Measurements from ENCODE around the gene MDFIC2. TPM values are rescaled to one million over a fixed set of nuclear protein-coding genes. Genes with fewer than 3 reads are reported as not detected.
"Not testable (repeated sequence)": the region's sequence is repeated elsewhere in the genome, so short reads cannot be mapped to it uniquely, and the experiment has no call there.

The MDFIC2 gene
- total RNA-seq: not detected

DNA sequence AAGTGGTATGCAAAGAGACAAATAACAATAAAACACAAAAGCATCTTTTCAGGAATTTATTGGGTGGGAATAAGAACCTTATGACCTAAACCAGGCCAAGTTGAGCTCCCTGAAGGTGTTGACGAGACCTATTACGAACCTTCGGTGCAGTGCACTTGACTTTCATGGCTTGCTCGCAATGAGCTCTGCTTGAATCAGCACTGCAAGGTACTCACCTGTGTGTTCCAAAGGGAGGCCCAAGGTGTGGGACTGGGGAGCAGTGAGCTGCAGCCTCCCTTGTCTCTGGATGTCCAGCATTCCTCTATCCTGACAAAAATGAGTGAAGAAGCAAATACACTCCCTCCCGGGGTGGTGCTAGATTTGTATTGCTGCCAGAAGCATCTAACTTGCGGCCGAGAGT is at the start of gene MDFIC2:
TSS of gene MDFIC2 (minus strand) at position 303 of the 400 bp plus-strand sequence. CDS start 665 bp downstream, outside the sequence.
- no peak for ATAC-seq

DNA sequence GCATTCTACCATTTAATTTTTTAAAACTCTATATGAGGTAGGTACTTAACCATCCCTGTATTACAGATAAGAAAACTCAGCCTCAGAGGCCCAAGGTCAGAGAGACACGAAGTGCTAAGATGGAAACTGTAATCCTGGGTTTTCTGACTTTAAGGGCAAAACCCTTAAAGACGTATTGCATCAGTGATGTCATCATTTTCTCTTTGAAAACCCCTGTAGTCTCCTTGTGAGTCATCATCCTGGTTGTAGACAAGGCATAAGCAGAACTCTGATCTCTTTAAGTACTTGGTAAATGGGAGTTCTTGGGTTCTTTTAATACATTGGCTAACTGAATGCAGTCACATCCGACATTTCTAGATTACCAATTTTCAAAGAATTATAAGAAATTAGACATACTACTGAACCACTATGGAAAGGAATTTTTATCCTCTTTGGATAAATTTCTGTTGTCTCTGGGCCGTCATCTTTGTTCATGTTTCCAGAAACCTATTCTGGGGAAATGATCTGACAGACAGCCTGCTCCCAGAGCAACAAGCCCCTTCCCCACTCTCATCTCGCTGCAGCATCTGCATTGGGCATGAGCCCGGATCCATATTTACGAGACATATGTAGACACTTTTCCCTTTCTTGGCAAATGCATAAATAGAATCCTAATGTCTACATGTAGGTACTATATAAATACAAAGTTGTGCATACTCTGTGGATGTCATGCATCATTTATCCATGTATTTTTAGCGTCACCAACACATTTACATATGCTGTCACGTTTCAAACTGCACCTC is 48.7 kb upstream of the MDFIC2 start:
- ATAC-seq: no peak

DNA sequence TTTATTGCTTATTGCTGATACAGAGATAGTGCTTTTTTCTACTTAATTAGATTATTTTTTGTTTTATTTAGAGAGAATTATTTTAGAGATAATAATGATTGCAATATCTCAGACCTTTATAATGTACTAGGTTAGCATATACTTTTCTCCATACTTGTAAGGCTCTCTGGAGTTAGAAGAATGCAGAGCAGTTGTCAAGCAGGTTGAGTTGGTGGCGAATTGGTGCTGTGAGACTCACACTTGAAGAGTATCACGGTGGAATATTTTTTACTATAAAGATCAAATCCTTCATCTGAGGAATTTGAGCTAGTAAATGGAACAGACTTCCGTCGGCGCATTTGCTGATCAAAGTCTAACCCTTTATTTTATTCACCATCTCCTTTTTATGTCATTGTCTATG is 47.3 kb upstream of the MDFIC2 start:
- ATAC-seq: no peak

DNA sequence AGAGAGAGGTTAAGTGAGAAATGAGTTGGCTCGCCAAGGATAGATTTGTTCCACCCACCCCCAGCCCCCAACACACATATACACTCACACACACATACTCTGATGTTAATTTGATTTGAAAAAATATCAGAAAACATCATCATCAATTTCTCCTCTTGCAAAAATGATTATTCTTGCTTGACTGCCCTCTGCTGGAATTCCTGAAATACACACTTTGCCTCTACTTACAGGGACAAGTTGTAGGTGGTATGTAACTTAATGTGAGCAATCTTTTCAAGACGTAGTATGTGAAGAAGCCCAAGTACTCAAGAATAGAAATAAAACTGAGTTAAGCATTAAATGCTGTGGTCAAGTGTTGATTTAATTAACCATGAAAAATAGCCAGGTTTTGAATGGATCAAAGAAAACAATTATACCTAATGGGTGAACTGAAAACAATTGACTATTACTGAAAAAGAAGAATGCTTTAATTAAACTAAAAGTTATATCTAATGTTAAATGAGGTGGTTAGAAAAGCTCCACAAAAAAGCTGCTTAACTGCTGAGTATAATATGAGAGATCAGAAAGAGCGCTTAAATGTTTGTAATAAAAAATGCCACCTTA is 46.6 kb upstream of the MDFIC2 start:
- ATAC-seq: no peak

DNA sequence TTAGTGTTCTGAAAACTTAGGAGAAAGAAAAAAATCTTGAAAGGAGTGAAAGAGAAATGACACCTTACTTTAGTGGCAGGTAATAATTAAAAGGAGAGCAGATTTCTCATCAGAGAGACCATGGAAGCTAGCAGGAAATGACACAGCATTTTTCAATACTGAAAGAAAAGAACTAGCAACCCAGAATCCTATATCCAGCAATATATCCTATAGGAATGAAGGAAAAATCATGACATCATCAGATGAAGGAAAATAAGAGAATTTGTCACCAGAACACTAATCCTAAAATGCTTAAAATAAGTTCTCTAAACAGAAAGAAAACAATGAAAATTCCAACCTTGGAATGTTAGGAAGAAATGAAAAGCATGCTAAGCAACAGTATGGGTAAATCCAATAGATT is 39.8 kb upstream of the MDFIC2 start:
- no peak for ATAC-seq

DNA sequence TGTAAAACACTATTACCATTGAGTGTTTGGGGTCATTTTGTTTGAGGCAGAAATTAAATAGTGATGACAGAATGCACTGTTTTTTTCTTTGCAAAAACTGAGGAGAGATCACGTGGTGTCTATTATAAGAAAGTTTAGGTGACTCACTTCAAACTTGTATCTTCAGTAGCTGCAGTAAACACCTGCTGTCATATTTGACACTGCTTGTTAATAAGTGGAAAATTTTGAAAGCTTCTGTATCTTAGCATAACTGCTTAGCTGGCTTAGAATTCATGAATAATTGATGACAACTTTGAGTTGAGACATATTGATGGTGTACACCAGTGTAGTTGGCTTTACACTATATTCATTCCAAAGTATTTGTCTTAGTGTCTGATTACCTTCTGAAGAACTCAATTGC is 29.7 kb upstream of the MDFIC2 start:
- no peak for ATAC-seq

DNA sequence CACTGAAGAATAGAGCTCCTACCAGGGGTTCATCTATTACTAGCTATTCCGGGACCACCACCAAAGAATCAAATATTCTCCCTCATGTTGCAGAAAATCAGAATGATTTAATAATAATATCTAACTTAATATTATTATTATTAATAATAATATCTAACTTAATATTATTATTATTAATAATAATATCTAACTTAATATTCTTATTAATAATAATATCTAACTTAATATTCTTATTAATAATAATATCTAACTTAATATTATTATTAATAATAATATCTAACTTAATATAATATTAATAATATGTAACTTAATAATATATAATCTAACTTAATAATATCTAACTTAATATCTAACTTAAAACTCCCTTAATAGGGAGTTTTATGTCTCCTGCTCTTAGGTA is 24.4 kb upstream of the MDFIC2 start:
- not testable (repeated sequence) for ATAC-seq

DNA sequence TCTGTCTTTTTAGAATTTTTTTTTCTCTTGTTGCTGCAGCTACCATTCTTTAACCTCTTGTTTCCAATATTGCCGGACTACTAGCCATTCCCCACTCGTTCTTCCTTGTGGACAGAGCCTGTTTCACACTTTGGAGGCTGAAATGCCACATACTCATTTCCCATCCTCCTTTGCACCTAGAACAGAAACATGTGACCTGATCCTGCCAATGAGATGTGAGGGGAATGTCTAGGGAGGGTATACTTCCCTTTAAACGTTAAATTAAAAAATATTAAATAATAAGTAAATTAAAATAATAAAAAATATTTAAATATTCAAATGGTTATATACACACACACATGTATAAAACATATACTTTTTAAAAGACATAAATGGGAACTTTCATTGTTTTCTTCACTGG is 20.6 kb upstream of the MDFIC2 start:
- ATAC-seq: no peak

DNA sequence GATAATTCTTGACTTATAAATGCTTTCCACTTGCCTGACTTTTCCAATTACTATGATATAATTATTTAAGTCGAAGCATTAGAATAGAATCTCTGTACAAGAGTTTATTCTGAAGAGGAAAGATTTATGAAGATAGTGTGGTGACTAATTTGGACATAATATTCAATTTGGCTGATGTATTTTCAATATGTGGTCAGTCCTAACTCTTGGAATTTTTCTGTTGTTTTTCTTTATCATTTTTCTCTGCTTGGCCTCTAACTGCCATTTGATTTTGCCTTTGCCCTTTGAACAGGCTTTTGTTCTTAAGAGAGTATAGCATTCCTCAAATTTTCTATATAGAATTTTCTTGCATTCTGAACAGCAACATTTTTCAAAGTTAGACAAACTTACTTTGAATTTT is 2.6 kb upstream of the MDFIC2 start:
- no peak for ATAC-seq

DNA sequence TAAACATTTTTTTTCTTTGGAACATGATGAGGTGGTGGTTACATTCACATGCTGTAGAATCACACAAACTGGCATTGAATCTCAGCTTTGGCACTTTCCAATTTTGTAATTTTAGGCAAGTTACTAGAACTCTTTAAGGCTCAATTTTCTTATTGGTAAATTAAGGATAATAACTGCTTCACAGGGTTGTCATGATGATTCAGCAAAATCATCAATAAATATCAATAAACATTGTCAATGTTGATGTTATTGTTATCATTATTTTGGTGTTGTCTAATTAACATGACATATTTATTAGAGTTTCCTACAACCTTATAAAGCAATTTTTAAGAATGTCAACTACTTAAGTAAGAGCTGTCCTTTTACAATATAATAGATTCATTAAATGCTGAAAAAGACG is 1.6 kb downstream of the MDFIC2 start:
- no peak for ATAC-seq

DNA sequence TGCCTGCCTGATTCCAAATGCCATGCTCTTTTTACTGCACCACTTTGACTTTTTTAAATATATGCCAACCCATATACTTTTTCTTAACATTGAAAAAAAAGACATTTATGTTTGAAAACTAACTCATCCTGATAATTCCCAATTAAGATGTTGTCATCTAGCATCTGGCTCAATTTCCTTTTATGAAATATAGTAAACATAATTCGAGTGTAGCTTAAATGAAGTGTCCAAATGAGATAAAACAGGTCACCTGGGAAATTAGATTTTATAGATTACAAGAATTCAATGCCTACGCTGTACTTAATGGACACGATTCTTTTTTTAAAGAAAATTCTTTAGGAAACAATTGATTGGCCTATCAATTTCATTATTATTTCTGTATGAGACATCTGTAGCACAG is 2.8 kb downstream of the MDFIC2 start:
- no peak for ATAC-seq

DNA sequence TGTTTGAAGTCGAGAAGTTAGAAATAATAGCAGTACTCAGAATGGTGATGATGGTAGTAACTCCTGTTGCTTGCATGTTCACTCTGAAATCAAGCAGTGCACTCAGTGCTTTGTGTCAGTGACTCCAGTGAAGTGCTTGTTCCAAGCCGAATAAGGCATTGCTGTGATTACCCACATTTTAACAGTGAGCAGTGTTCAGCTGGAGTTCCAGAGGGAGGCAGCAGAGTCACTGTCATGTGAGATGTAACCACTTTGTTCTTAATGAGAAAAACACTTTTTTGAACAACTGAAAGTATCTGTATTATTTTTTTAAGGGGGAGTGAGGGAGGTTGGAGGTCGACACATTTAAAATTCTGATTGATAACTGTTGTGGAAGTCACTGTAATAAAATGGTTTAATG is 3.7 kb downstream of the MDFIC2 start:
- ATAC-seq: no peak

DNA sequence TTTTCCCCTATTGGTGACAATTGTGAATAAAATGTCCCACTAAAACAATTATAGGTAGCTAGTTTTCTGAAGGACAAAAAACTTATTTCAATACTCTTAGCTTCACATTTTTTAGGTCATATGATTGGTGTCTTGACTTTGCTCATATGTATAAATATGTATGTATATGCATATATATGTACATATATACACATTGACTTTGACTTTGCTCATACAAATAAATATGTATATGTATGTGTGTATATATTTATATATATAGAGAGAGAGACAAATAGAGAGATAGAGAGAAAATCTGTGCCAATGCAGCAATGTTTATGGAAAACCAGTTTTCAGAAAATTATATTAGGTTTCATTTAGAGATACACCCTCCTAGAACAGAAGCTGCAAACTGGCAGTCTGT is 5.7 kb downstream of the MDFIC2 start:
- ATAC-seq: no peak

DNA sequence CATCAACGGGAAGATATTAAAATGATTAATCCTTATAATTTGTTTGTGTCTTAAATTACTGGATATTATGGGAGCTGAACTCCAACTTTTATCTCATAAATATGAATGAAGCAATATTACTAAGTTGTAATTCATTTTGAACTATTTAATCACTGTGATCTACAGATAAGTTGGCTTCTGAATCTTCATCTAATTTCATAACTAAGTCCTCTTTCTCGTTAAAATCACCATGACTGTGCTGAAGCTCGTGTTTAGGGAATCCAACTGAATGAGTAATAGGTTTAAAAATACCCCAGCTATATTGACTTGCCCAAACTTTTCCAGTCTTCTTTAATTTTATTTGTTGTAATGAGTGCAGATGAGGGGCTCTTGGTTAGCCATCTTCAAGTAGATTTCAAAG is 14.1 kb downstream of the MDFIC2 start:
- ATAC-seq: no peak

DNA sequence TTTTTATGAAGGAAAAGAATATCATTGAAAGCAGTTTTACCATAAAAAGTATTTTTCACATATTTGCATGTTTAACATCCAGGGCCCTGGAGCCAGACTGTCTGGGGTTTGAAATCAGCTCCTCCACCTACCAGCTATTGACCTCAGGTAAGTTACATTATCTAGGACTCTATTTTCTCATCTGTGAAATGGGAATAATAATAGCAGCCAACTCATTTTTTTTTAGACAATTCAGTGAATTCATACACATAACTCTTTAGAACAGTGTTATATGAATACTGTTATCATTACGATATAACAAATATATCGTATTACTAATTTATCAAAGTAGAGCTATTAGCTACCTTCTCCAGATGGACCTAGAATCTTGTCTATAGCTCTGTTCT is 21.3 kb downstream of the MDFIC2 start:
- ATAC-seq: no peak

DNA sequence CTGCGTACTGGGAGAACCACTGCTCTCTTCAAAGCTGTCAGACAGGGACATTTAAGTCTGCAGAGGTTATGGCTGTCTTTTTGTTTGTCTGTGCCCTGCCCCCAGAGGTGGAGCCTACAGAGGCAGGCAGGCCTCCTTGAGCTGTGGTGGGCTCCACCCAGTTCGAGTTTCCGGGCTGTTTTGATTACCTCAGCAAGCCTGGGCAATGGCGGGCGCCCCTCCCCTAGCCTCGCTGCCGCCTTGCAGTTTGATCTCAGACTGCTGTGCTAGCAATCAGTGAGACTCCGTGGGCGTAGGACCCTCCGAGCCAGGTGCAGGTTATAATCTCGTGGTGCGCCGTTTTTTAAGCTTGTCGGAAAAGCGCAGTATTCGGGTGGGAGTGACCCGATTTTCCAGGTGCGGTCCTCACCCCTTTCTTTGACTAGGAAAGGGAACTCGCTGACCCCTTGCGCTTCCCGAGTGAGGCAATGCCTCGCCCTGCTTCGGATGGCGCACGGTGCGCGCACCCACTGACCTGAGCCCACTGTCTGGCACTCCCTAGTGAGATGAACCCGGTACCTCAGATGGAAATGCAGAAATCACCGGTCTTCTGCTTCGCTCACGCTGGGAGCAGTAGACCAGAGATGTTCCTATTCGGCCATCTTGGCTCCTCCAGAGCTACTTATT is 21.9 kb downstream of the MDFIC2 start:
- not testable (repeated sequence) for ATAC-seq

DNA sequence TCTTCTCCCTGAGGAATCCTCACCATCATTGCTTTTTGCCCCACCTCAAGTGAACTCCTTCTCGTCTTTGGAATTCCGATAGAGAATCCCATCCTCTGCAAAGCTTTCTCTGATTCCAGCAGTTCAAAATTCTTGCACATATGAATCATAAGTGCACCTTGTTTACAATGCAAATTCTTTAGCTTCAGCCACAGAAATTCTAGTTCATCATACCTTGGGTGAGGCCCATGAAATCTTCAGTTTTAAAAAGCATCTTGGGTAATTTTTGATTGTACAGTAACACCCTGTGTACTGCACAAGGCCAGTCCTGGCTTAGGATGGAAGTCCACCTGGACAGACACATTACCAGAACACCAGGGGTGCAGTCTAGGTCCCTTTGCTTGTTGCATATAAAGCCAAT is 30.8 kb downstream of the MDFIC2 start:
- ATAC-seq: no peak

DNA sequence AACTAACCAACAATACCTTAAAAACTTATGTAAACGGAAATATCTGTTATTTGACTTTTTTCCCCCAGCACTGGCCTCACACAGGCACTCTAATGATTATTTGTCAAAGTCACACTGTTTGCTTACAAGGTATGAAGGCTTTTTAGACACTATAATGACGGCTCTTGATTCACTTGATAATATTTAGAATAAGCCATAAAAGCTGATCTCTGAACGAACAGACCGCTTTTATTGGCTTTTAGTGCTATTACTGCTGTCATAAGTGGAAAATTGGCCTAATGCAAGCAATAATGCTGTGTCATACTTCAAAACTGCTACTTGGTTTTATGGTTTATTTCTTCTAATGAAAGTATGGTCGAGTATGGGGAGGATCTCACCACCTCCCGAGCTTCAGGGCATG is 35.1 kb downstream of the MDFIC2 start:
- ATAC-seq: no peak

DNA sequence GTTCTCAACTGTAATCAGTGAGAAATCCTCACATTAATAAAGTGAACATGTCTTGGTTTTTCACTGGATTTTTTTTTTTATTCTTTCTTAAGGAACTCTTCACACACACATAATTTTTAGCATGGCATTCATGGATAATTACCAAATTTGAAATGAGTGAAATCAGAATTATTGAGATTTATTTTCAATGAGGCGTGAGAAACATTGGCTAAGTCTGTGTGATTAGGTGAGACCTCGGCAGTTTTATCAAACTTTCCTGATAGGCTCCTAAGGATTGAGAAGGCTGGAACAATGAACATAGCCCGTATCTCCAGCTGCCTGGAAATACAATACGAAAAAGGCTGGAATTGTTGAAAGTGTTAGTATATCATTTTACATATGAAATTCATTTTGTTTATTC is 35.5 kb downstream of the MDFIC2 start:
- no peak for ATAC-seq

DNA sequence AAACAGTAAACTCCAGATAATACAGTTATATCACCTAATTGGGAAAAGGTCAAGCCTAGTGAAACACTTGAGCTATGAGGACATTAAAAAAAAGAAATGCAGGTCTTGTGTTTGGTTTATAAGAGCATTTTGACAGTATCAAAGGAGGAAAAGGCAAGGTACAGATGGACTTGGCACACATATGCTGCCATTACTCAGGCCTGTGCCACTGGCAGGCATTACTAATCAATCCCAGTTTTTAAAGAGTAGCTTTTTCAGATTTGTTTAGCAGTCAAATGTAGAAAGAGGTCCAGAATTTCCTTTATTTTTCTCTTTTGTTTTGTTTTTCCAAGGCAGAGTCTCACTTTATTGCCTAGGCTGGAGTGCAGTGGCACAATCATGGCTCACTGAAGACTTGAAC is 38.9 kb downstream of the MDFIC2 start:
- no peak for ATAC-seq

DNA sequence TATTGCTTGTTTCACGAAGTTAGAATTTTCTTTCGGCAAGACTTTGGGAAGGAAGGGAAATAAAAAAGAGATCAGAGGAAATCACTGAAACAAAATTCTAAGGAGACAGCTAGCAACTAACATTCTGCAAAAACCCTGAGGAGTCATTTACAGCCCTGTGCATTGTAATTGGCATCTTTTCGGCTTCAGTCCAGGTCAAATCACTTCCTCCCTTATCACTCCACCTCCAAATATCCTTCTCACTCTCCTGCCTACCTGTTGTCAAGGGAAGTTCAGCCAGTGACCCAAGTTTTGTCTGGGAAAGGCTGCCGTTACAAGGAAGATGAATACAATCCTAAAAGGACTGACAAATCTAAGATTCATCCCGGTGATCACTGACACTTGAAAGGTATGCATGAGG is 39.6 kb downstream of the MDFIC2 start:
- ATAC-seq: no peak

DNA sequence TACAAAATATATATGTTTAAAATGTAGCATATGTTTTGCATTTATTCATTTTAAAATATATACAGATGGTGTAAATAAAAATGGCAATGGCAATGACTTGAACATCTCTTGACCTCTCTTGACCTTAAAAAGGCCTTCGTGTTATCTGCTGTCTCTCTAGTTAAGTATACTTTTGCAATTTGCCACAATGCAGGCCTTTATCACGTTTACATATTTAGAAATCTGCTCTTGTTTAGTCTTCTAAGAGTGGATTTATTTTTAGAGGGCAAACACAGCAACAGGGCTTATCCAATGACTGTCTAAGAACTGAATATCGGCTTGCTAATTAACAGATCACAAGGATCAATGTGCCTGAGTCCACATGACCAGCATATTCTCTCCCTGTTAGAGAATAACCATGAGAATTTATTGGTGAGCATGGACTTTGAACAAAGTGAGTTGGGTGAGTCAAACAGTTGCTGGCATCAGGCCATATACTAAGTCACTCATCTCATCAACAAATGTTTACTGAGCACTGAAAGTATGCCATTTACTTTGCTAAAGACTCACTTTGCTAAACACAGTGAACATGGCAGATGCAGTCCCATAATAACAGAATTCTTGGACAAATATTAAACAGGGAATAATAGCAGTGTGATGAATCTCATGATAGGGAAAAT is 48.2 kb downstream of the MDFIC2 start:
- no peak for ATAC-seq

DNA sequence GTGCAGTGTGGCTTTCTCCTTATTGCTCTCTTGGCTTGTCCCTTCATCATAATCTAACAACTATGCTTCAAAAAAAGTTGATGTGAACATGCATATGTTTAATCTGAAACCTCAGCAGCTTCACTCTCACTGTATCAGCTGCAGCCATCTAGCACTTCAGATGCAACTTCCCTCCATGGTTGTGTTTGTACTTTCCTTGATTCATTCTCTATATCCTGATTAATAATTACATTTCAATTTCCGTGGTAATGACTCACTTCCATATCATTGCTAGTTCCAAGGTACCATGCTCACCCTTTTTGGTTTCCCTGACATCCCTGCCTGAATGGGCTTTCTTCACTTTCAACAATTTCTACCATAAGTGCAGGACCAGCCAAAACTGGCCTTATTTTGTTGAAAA is 51.2 kb downstream of the MDFIC2 start:
- ATAC-seq: no peak

DNA sequence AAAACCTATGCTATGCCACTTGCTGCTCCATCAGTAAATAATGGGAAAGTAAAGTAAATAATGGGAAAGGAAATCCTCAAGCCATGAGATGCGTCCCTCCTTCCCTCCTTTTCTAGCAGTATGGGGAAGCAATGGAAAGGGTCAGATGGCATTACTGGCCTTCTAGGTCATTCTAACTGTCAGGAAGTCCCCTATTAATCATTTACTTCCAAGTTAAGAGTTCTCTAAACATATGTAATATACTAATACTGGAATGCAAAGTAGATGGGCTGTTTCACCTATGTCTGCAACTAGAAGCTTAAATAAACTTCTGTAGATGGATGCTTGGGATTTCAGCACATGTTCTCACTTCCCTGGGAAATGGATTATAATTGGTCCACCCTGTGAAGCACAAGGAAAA is 55.9 kb downstream of the MDFIC2 start:
- no peak for ATAC-seq

Measured in esophagus mucosa (tissue), 1 donor.